Measurements from ENCODE around the gene SETDB1. TPM values are rescaled to one million over a fixed set of nuclear protein-coding genes. Genes with fewer than 3 reads are reported as not detected.

The SETDB1 gene
- total RNA-seq, 2 experiments from 2014 or later, result 40.4 to 44.7 TPM

DNA sequence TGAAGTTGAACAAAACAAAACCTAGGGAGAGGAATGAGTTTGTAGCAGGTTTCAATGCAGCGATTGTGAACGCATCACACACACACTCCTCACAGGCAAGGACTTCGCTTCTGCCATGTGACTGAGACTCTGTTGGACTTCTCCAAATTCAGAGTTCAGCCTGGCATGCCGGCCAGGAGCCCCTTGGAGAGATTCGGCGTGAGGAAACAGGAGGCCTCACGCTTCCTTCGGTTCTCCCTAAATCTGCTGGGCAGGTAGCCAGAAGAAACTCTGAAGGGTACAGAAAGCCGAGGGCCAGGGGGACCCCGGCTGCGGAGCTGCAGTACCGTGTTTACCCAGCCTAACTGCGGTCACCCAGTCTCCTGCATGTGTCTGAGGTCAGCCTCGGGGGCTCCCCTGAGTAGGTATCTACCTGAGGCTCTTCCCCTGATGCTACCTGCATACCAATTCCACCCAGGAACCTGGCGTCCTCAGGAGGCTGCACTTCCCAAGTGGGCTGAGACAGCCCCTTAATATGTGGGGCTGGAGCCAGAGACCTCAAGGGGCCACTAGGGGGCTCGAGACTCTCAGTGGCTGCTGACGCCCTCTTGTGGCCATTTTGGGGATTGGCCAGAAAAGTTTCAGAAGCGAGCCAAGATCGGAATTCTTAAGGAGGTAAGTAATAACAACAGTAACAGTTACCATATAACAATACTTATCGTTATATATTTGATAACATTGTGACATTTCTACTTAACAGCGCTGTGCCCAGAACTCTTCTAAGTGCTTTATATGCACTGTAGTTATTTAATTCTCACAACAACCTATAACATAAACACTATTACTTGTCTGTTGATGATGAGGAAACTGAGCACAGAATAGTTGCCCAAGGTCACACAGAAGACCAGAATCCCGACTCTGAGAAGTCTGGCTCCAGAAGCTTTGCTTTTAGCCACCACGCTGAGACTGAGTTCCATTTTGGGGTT, 53.2 kb downstream of the SETDB1 start:
- intact Hi-C loops (cut with micrococcal nuclease), result loop anchor here (1.0 to 10.0 kb wide), 10 partner anchors 17 to 615 kb away; partner anchors contain the start of genes ARNT, CTSS, MINDY1 and RPRD2
- Mint-ChIP-seq H3K4me3 (peak overlapping the region; percentile 43), H3K4me1 (ENCODE audit: low read depth) (peaks cover 39% of the 10 kb centered on the region), H3K27ac (peak overlapping the region; percentile 53), H3K36me3 (ENCODE audit: low read depth) (no peaks in the 10 kb centered on the region), H3K27me3 (ENCODE audit: low read depth) (no peaks in the 10 kb centered on the region), H3K9me3 (no peaks in the 10 kb centered on the region)
- CTCF ChIA-PET, result interaction anchor here (0.5 to 14.7 kb wide), 11 partner anchors 9 to 417 kb away, joined by 3 to 171 read pairs (median 5); partner anchors contain the start of genes MINDY1 and MLLT11
- peak; percentile 94 for DNase-seq

DNA sequence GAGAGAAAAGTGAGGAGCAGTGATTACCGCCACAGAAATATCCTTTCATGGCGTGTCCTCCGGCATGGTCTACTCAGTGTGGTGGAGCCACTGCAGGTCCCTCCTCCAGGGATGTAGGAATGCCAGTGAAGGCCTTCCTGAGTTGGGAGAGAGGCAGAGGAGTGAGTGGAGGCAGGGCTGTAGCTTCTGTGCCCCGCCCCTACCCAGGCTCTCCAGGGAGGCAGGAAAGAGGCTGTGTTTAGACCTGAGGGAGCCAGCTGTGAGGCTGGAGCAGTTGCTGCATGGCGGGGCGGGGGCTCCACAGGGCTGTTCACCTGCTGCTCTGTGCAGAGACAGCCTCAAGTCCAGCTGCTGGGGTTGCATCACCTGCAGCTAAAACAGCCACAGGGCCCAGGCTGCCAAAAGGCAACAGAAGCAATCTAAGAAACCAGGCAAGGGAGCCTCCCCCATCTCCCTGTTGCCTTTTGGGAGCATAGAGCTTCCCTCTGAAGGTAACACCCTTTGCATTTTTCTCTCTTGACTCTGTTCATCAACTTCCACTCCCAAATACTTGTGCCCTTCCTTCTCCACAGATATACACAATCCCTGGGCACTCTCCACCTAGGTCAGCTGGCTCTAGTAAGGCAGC, 55.1 kb downstream of the SETDB1 start:
- H3K36me3 Mint-ChIP-seq (ENCODE audit: low read depth), result no peaks in the 10 kb centered on the region
- no peak overlapping the region for H3K4me3 Mint-ChIP-seq
- no peaks in the 10 kb centered on the region for H3K9me3 Mint-ChIP-seq
- intact Hi-C loops (cut with micrococcal nuclease), result no loop called here
- CTCF ChIA-PET, result interaction anchor here (0.6 to 14.7 kb wide), 8 partner anchors 7 to 412 kb away, joined by 3 to 171 read pairs (median 4); partner anchors contain the start of genes MINDY1 and MLLT11
- no peak for DNase-seq
- no peak overlapping the region for H3K27ac Mint-ChIP-seq
- no peaks in the 10 kb centered on the region for H3K27me3 Mint-ChIP-seq (ENCODE audit: low read depth)
- peaks cover 30% of the 10 kb centered on the region for H3K4me1 Mint-ChIP-seq (ENCODE audit: low read depth)

DNA sequence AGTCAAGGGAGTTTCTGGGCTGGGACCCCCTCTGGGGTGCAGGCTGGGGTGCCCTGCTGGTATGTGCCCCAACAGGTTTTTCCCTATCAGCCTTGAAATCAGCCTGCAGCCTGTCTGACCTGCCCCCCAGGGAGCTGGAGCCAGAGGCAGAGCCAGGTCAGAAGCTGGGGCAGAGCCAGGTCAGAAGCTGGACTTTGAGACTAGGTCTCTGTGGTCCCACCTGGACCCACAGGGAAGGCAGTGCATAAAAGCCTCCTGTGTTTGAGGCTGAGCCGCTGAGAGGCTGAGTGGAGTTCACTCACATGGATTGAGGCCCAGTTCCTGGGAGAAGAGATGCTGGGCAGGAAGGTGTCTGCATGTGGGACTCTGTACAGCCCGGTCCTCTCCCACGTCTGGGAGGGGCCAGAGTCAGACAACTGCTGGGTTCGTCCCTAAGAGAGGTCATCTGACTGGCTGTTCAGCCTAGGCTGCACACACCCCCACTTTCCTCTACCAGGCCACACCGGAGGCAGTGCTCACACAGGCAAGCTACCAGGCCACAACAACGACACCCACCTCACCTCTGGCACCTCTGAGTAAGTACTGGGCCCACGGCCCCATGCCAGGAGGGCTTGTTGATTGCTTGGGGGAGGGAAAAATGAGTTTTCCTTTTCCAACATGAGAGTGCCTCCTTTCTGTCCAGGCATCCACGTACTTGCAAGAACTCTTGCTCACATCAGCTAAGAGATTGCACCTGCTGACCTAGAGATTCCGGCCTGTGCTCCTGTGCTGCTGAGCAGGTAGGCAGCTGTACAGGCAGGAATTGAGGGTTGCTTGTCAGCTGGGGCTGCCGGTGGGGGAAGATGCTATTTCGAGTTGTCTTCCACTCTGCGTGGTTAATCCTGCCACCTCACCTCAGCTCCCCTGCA, 55.9 kb downstream of the SETDB1 start, which contains the start of gene ANXA9:
Gene ANXA9, plus strand, starts transcription at position 488 of the 908 bp plus-strand sequence. CDS start 814 bp downstream, outside the sequence.
- H3K27me3 Mint-ChIP-seq (ENCODE audit: low read depth), result no peaks in the 10 kb centered on the region
- peaks cover 22% of the 10 kb centered on the region for H3K4me1 Mint-ChIP-seq (ENCODE audit: low read depth)
- intact Hi-C loops (cut with micrococcal nuclease), result no loop called here
- H3K9me3 Mint-ChIP-seq, result no peaks in the 10 kb centered on the region
- no peak within 1 kb of the TSS for H3K27ac Mint-ChIP-seq
- H3K4me3 Mint-ChIP-seq, result no peak within 1 kb of the TSS
- no peak for DNase-seq
- CTCF ChIA-PET, result interaction anchor here (0.5 to 14.7 kb wide), 5 partner anchors 16 to 412 kb away, joined by 3 to 171 read pairs (median 6); partner anchors contain the start of gene MINDY1
- H3K36me3 Mint-ChIP-seq (ENCODE audit: low read depth), result no peaks in the 10 kb centered on the region

DNA sequence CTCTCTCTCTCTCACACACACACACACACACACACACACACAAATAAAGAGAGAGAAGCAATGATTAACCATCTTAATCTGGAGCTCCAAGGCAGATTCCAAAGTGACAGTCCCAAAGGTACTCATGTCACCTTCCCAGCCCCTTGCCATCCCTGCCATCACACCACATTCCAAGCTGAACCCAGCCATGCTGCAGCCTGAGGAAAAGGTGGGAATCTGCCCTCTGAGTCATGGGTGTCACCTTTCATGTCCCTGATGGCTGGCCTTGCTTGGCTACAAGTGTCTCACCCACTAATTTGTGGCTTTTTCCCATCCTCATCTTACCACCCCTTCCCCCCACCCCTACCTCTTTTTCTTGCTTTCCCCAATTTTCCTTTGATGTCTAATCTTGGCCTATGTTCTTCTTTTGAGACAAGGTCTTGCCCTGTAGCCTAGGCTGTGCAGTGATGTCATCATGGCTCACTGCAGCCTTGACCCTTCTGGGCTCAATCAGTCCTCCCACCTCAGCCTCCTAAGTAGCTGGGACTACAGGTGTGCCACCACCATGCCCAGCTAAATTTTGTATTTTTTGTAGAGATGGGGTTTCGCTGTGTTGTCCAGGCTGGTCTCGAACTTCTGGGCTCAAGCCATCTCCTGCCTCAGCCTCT, 59.1 kb downstream of the SETDB1 start:
- no peaks in the 10 kb centered on the region for H3K36me3 Mint-ChIP-seq (ENCODE audit: low read depth)
- no peak for DNase-seq
- no peak overlapping the region for H3K4me3 Mint-ChIP-seq
- intact Hi-C loops (cut with micrococcal nuclease), result no loop called here
- H3K27ac Mint-ChIP-seq, result no peak overlapping the region
- H3K4me1 Mint-ChIP-seq (ENCODE audit: low read depth), result no peaks in the 10 kb centered on the region
- CTCF ChIA-PET, result interaction anchor here (0.8 to 14.7 kb wide), 4 partner anchors 9 to 318 kb away, joined by 4 to 171 read pairs (median 4); no protein-coding TSS in a partner anchor
- no peaks in the 10 kb centered on the region for H3K27me3 Mint-ChIP-seq (ENCODE audit: low read depth)
- no peaks in the 10 kb centered on the region for H3K9me3 Mint-ChIP-seq

DNA sequence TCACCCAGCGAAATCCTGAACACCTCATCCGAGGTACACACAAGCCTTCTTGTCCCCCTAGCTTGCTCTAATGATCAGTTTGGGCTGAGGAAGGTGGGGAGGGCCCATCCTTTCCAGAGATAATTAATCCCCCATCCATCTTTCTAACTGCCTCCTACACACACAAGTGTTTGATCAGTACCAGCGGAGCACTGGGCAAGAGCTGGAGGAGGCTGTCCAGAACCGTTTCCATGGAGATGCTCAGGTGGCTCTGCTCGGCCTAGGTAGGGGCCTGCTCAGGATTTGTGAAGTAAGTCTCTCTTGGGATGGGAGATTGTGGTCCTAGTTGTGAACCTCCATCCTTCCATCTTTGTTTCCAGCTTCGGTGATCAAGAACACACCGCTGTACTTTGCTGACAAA, 61.8 kb downstream of the SETDB1 start:
- Mint-ChIP-seq H3K27ac (no peak overlapping the region), H3K4me3 (no peak overlapping the region), H3K36me3 (ENCODE audit: low read depth) (no peaks in the 10 kb centered on the region), H3K27me3 (ENCODE audit: low read depth) (no peaks in the 10 kb centered on the region), H3K4me1 (ENCODE audit: low read depth) (no peaks in the 10 kb centered on the region), H3K9me3 (no peaks in the 10 kb centered on the region)
- DNase-seq, result no peak
- intact Hi-C loops (cut with micrococcal nuclease), result no loop called here
- CTCF ChIA-PET, result interaction anchor here (1.1 to 14.7 kb wide), 2 partner anchors 8 to 11 kb away, joined by 8 to 171 read pairs; no protein-coding TSS in a partner anchor

DNA sequence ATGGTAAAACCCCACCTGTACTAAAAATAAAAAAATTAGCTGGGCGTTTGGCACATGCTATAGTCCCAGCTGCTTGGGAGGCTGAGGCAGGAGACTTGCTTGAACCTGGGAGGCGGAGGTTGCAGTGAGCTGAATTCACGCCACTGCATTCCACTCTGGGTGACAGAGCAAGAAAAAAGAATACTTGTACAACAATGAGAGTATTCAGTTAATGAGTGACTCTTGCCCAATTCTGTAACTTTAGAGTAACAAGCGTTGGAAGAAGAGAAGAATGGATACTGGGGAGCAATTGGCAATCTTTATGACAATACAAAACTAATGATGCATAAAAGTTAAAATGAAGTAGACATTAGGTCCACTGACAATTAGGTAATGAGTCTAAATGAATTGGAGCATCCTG, 66.5 kb downstream of the SETDB1 start:
- H3K4me3 Mint-ChIP-seq, result no peak overlapping the region
- intact Hi-C loops (cut with micrococcal nuclease), result no loop called here

DNA sequence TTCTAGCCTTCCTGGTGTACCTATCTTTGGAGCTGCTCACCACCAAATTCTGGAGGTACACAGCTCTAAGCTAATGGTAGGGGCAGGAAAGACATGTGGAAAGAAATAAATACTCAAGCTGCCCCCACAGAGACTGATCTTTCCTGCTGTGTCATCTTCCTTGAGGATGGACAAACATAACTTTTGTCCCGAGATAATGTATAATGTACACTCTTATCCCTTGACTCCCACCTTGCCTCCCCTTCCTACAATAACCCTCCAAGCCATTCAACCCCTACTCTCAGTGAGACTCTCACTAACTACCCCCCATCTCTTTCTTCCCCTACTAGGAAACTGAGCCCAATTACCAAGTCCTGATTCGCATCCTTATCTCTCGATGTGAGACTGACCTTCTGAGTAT, 68.1 kb downstream of the SETDB1 start:
- Mint-ChIP-seq H3K4me3 (no peak overlapping the region), H3K36me3 (ENCODE audit: low read depth) (no peaks in the 10 kb centered on the region), H3K27me3 (ENCODE audit: low read depth) (no peaks in the 10 kb centered on the region), H3K4me1 (ENCODE audit: low read depth) (peaks cover 12% of the 10 kb centered on the region), H3K27ac (peak overlapping the region; percentile 33), H3K9me3 (no peaks in the 10 kb centered on the region)
- intact Hi-C loops (cut with micrococcal nuclease), result no loop called here
- DNase-seq, result no peak
- CTCF ChIA-PET, result interaction anchor here (0.5 to 10.8 kb wide), 8 partner anchors 11 to 503 kb away, joined by 3 to 171 read pairs (median 3); partner anchors contain the start of genes ANXA9, CERS2 and MINDY1

More for the DNA sequence above, 66.5 kb downstream of the SETDB1 start:
- Mint-ChIP-seq H3K4me1 (ENCODE audit: low read depth) (peaks cover 7% of the 10 kb centered on the region), H3K27ac (no peak overlapping the region), H3K36me3 (ENCODE audit: low read depth) (no peaks in the 10 kb centered on the region), H3K9me3 (no peaks in the 10 kb centered on the region), H3K27me3 (ENCODE audit: low read depth) (no peaks in the 10 kb centered on the region)
- CTCF ChIA-PET, result no interaction called here
- no peak for DNase-seq

DNA sequence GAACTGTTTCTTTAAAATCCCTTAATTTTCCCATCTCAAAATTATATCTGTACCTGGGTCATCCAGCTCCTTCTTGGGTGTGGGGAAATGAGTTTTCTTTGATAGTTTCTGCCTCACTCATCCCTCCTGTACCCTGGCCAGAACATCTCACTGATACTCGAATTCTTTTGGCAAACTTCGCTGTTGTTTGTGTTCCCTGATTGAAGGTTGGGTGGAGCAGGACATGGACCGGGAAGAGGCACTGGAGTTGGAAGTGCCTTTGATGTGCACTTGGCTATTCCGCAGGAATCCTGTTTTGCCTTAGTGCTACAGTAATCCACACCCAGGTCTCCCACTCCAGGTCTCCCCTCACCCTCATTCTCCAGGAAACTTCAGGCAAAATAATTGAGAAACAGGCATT, 69.3 kb downstream of the SETDB1 start:
- H3K27ac Mint-ChIP-seq, result peak overlapping the region; percentile 41
- H3K4me1 Mint-ChIP-seq (ENCODE audit: low read depth), result peaks cover 21% of the 10 kb centered on the region
- no peaks in the 10 kb centered on the region for H3K27me3 Mint-ChIP-seq (ENCODE audit: low read depth)
- peaks cover 1% of the 10 kb centered on the region for H3K36me3 Mint-ChIP-seq (ENCODE audit: low read depth)
- no peak for DNase-seq
- intact Hi-C loops (cut with micrococcal nuclease), result loop anchor here (5.0 kb wide), 2 partner anchors 373 to 533 kb away; no protein-coding TSS in a partner anchor
- no peak overlapping the region for H3K4me3 Mint-ChIP-seq
- H3K9me3 Mint-ChIP-seq, result no peaks in the 10 kb centered on the region
- CTCF ChIA-PET, result interaction anchor here (0.6 to 10.8 kb wide), 6 partner anchors 10 to 163 kb away, joined by 3 to 171 read pairs (median 4); partner anchors contain the start of genes ANXA9, CERS2 and MINDY1

DNA sequence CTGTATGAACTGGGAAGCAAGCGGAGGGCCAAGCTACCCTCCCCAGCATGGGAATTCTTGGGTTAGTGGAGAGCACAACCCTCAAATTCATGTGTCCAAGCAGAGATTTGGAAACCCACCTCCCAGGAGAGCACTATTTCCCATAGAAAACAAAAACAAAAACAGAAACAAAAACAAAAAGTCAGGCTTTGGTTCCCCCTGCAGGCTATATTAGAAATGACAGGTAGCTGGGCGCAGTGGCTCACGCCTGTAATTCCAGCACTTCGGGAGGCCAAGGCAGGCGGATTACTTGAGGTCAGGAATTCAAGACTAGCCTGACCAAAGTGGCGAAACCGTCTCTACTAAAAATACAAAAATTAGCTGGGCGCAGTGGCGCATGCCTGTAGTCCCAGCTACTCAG, 69.7 kb downstream of the SETDB1 start:
- Mint-ChIP-seq H3K4me3 (no peak overlapping the region), H3K27ac (peak overlapping the region; percentile 41), H3K36me3 (ENCODE audit: low read depth) (peaks cover 1% of the 10 kb centered on the region), H3K9me3 (no peaks in the 10 kb centered on the region), H3K4me1 (ENCODE audit: low read depth) (peaks cover 25% of the 10 kb centered on the region), H3K27me3 (ENCODE audit: low read depth) (no peaks in the 10 kb centered on the region)
- intact Hi-C loops (cut with micrococcal nuclease), result loop anchor here (1.0 to 5.0 kb wide), 5 partner anchors 17 to 741 kb away; no protein-coding TSS in a partner anchor
- CTCF ChIA-PET, result interaction anchor here (0.6 to 10.8 kb wide), 11 partner anchors 10 to 795 kb away, joined by 3 to 171 read pairs (median 3); partner anchors contain the start of genes ANXA9, CERS2 and MINDY1
- peak; percentile 36 for DNase-seq

DNA sequence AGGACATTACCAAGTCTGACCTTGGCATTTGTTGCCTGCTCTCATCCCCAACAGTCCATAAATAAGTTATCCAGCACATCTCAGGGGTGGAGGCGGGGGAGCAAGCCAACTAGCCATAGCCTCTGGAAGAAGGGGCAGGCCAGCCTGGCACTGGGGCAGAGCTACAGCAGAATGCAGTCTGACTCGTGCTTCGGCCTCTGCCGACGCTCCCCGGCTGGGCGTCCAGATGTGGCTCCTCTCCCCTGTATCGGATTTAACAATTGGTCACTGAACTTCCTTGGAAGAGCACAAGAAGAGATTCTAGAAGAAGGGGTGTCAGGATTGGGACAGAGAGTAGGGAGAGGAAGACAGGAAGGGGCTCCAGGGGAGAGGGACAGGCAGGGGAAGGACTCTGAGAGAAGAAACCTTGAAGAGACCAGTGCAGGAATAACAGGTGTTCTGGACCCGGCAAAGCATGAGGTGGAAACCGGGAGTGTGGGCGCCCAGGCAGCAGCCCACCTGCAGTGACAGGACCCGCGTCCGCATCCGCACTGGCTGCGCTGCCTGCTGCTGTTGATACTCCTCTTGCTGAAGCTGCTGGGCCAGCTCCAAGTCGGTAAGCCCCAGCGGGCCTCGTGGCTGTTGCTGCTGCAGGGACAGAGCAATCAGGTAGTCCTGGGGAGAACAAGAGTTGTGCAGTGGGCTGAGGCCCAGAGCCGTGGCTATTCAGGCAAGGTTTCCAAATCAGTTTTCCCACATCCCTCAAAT, 71.1 kb downstream of the SETDB1 start:
- CTCF ChIA-PET, result interaction anchor here (1.0 to 10.8 kb wide), 4 partner anchors 8 to 51 kb away, joined by 3 to 171 read pairs (median 30); partner anchors contain the start of genes ANXA9, CERS2 and MINDY1
- intact Hi-C loops (cut with micrococcal nuclease), result loop anchor here (2.0 to 5.0 kb wide), 3 partner anchors 375 to 742 kb away; no protein-coding TSS in a partner anchor
- no peak for DNase-seq
- H3K27me3 Mint-ChIP-seq (ENCODE audit: low read depth), result no peaks in the 10 kb centered on the region
- H3K27ac Mint-ChIP-seq, result no peak overlapping the region
- peaks cover 39% of the 10 kb centered on the region for H3K4me1 Mint-ChIP-seq (ENCODE audit: low read depth)
- no peak overlapping the region for H3K4me3 Mint-ChIP-seq
- no peaks in the 10 kb centered on the region for H3K9me3 Mint-ChIP-seq
- peaks cover 7% of the 10 kb centered on the region for H3K36me3 Mint-ChIP-seq (ENCODE audit: low read depth)

Data from activated naive CD4-positive, alpha-beta T cell treated with anti-CD3 and anti-CD28 coated beads for 36 hours (primary cell).